Measurements from ENCODE around the gene TNNI2.
A peak's percentile ranks its signal among the peaks of the same experiment; 100 is the strongest.
"Not testable (repeated sequence)": the region's sequence is repeated elsewhere in the genome, so short reads cannot be mapped to it uniquely, and the experiment has no call there.

TNNI2 gene

DNA sequence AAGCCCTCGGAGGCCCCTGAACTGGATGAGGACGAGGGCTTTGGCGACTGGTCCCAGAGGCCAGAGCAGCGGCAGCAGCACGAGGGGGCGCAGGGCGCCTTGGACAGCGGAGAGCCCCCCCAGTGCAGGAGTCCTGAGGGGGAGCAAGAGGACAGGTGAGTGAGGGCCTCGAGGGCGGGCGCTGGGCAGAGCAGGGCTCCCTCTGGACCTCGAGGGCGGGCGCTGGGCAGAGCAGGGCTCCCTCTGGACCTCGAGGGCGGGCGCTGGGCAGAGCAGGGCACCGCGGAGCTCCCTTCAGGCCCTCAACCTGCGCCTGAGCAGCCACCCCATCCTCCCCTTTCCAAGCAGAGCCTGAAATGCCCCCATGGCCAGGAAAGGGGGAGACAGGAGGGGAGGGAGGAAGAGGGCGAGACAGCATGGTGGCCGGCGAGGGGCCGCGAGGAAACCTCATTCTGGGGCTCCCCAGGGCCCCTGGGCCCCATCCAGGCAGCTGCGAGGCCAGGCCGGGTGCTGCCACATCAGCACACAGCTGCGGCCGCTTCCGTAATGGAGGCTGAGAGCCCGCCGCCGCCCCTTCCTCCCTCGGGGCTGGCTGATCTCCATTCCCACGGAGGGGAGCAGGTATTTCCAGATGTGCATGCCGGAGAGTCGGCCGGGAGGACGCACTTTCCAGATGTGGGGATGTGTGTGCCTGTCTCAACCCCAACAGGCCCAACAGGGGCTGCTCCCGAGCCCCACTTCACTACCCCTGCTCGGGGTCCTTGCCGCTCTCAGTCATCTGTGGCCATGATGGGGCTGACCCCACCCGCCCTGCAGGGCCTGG lies 42.9 kb downstream of the TNNI2 start:
- no peak for DNase-seq (ENCODE audit: extremely low read depth, low read depth)
- TF ChIP-seq CTCF (IDR thresholded peaks at IDR 0.05; ENCODE audit: low read depth, low read length): no peak

- DNase-seq (ENCODE audit: extremely low read depth, low read depth): no peak
- peak; percentile 91 for TF ChIP-seq CTCF (IDR thresholded peaks at IDR 0.05; ENCODE audit: low read depth, low read length)
Measured at GRCh38 chr11:1882265-1883238, 43.8 kb downstream of the TNNI2 start.

DNA sequence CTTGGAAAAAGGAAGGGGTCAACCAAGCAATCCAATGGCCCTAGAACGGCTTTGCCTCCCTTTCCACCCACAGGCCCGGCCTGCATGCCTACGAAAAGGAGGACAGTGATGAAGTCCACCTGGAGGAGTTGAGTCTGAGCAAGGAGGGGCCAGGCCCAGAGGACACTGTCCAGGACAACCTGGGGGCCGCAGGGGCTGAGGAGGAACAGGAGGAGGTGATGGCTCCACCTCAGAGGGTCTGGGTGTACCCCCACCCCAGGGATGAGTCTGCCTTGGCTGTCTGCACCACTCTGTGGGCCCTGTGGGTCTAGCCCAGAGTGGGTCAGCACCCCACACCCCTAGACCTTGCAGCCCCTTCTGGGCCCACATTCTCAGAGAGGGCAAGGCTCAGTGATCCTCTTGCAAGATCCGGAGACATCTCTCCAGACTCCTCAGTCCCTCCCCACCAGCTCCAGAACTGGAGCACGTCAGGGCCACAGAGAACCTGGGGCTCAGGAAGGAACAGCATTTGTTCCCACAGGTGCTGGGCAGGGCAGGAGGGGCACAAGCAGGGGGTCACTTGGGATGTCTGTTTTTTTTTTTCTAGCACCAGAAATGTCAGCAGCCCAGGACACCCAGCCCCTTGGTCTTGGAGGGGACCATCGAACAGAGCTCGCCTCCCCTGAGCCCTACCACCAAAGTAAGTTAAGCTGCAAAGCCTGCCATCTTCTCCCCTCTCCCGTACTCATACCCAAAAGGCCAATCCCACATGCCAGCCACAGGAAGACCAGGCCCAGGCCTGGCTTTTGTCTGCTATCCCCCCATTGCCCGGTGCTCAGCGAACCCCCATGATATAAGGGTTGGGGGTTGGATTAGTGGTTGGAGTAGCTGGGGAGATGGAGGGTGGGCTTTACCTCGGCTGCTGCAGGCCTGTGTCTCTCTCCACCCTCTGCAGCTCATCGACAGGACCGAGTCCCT lies 44.8 kb downstream of the TNNI2 start:
- DNase-seq (ENCODE audit: extremely low read depth, low read depth): no peak
- no peak for TF ChIP-seq CTCF (IDR thresholded peaks at IDR 0.05; ENCODE audit: low read depth, low read length)

- DNase-seq (ENCODE audit: extremely low read depth, low read depth): no peak
- no peak for TF ChIP-seq CTCF (IDR thresholded peaks at IDR 0.05; ENCODE audit: low read depth, low read length)
Measured at GRCh38 chr11:1884303-1884700, 45.5 kb downstream of the TNNI2 start.

GRCh38 chr11:1886551-1886950 lies 47.8 kb downstream of the TNNI2 start:
- not testable (repeated sequence) for DNase-seq (ENCODE audit: extremely low read depth, low read depth)

DNA sequence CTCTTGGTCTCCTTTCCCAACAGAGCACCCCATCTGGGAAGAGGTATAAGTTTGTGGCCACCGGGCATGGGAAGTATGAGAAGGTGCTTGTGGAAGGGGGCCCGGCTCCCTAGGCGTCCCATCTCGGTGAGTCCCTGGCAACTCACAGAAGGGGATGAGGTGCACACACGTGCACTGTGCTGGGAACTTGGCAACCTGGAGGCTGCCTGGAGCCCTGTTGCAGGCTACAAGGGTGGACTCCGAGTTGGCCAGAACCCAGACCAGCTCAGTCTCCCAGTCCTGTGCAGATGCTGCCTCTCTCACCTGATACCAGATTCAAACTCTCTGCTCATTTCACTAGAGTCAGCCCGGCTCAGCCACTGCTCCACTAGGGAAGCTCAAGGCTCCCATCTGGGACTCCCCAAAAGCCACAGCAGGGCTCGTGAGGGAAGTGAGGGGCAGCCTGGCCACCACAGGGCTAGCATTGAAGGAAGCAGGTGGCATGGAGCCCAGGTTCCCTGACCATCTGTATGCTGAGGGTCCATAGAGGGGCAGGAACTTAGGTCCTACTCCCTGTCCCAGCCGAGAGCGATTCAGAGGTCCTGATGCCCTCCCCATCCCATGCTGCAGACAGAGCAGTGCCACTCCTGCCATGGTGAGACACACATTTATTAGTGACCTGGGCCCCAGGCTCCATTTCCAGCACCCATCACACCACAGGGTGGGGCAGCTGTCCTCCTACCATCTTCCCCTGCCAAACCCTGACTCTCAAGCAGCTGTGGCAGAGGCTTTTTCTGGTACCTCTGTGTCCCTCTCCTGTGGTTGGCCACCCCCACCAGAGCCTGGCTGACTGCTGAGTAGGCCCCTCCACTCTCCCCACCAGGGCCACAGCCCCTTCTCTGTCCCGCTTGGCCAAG lies 48.9 kb downstream of the TNNI2 start:
- no peak for DNase-seq (ENCODE audit: extremely low read depth, low read depth)
- TF ChIP-seq CTCF (IDR thresholded peaks at IDR 0.05; ENCODE audit: low read depth, low read length): no peak

All from AG09319 (cell line).